Gastrocnemius medialis (tissue), 4 donors: ENCODE data around the gene STAM. TPM values are rescaled to one million over a fixed set of nuclear protein-coding genes. Genes with fewer than 3 reads are reported as not detected.

Experiments
- ATAC-seq, 2 donors: fragments of 150-250 bp; one replicate each; pipeline ENCODE4 v1.9.1; 2016
- DNase-seq, 2 donors: peaks; one replicate each; pipeline ENCODE4 v3.0.0-alpha.2; 2019
- H3K27ac ChIP-seq, 4 donors: fragments of 200-600 bp; sonication (generic); 1 replicate in 1 of 4; 2 replicates in 3 of 4; pipeline ENCODE4 v1.5.1; 2016 to 2018; ENCODE audit warnings: mild to moderate bottlenecking in 2 of 4, moderate library complexity in 1 of 4
- H3K27me3 ChIP-seq, 3 donors: fragments of 200-600 bp; sonication (generic) in 2 of 3; 1 replicate in 1 of 3; 2 replicates in 2 of 3; pipeline versions ENCODE4 v1.5.1 to v1.6.0; 2016 to 2019; ENCODE audit warnings: mild to moderate bottlenecking in 1 of 3, moderate library complexity in 1 of 3
- H3K36me3 ChIP-seq, 2 donors: fragments of 200-600 bp; sonication (generic) in 1 of 2; one replicate each; pipeline ENCODE4 v1.5.1; 2017 to 2018
- H3K4me1 ChIP-seq, 2 donors: fragments of 200-600 bp; sonication (generic) in 1 of 2; one replicate each; pipeline ENCODE4 v1.5.1; 2016 to 2017; ENCODE audit warnings: mild to moderate bottlenecking in 2 of 2
- H3K4me3 ChIP-seq, 4 donors: fragments of 200-600 bp; sonication (generic) in 3 of 4; 1 replicate in 1 of 4; 2 replicates in 3 of 4; pipeline ENCODE4 v1.5.1; 2016 to 2019; ENCODE audit warnings: mild to moderate bottlenecking in 2 of 4
- H3K9me3 ChIP-seq, 3 donors: fragments of 200-600 bp; sonication (generic) in 2 of 3; 1 replicate in 1 of 3; 2 replicates in 2 of 3; pipeline ENCODE4 v1.5.1; 2016 to 2019
- CTCF ChIP-seq, 5 experiments: fragments of 450-650 bp in 3 of 5; fragments of 200-600 bp in 2 of 5; sonication (generic) in 2 of 5; IDR thresholded peaks in 4 of 5; conservative IDR thresholded peaks in 1 of 5; 1 replicate in 4 of 5; 2 replicates in 1 of 5; pipeline ENCODE4 v1.5.1; 2016 to 2019; ENCODE audit warnings: antibody characterized with exemption in 5 of 5, mild to moderate bottlenecking in 3 of 5, moderate library complexity in 3 of 5
- POLR2A ChIP-seq, 2 donors: fragments of 450-650 bp; IDR thresholded peaks; one replicate each; pipeline ENCODE4 v1.6.1; 2017; ENCODE audit warnings: antibody characterized with exemption in 2 of 2, mild to moderate bottlenecking in 2 of 2, moderate library complexity in 2 of 2
- in situ Hi-C, 4 donors: fragments of 200-750 bp; cut with MboI; loops; one replicate each; pipeline versions ENCODE4 v1.15.0 to v1.8.0; 2017; ENCODE audit warnings: low sequenced_read_pairs in 4 of 4
- intact Hi-C: fragments of 100-400 bp; cut with DNase I; formaldehyde crosslinking; loops from one replicate; pipeline ENCODE4 v1.15.1; 2023; ENCODE audit warnings: low total_unique reads
- total RNA-seq, 4 donors: library from RNA; depleted of rRNA; stranded (reverse); fragments of >200 nt; gene quantifications; one replicate each; pipeline versions ENCODE4 v1.1.0 to v1.2.3, GENCODE V29; 2016

STAM gene
- total RNA-seq, 4 donors from 2014 or later = 28.6 to 52.0 (median 35.2) TPM

GRCh38 chr10:17698696-17699095, 54.7 kb downstream of the STAM start:
- no peaks in the 10 kb centered on the region for H3K9me3 ChIP-seq
- intact Hi-C loops (no loop called here), in situ Hi-C loops (no loop called here)
- H3K4me3 ChIP-seq = no peak overlapping the region
- no peak for TF ChIP-seq POLR2A (IDR thresholded peaks at IDR 0.05)
- TF ChIP-seq CTCF (IDR thresholded peaks at IDR 0.05 in 4 of 5, conservative IDR thresholded peaks at IDR 0.05 in 1 of 5) = no peak
- peaks cover 0 to 53% of the 10 kb centered on the region in 2 donors for H3K36me3 ChIP-seq
- no peak for ATAC-seq
- H3K27ac ChIP-seq = no peak overlapping the region
- no peaks in the 10 kb centered on the region for H3K27me3 ChIP-seq
- H3K4me1 ChIP-seq = no peaks in the 10 kb centered on the region
- no peak for DNase-seq

- Histone ChIP-seq H3K36me3 (peaks cover 0 to 50% of the 10 kb centered on the region in 2 donors), H3K27me3 (no peaks in the 10 kb centered on the region), H3K9me3 (no peaks in the 10 kb centered on the region), H3K27ac (no peak overlapping the region), H3K4me3 (no peak overlapping the region), H3K4me1 (no peaks in the 10 kb centered on the region)
- DNase-seq = no peak
- in situ Hi-C loops (no loop called here), intact Hi-C loops (no loop called here)
- TF ChIP-seq POLR2A (IDR thresholded peaks at IDR 0.05) = no peak
- TF ChIP-seq CTCF (IDR thresholded peaks at IDR 0.05 in 4 of 5, conservative IDR thresholded peaks at IDR 0.05 in 1 of 5) = no peak
- ATAC-seq = no peak
Measured at GRCh38 chr10:17701301-17701700, 57.4 kb downstream of the STAM start.

- intact Hi-C loops = no loop called here
- ATAC-seq (no peak), DNase-seq (no peak)
- in situ Hi-C loops = no loop called here
- H3K36me3 ChIP-seq = peaks cover 0 to 50% of the 10 kb centered on the region in 2 donors
- H3K4me1 ChIP-seq = no peaks in the 10 kb centered on the region
- H3K9me3 ChIP-seq = no peaks in the 10 kb centered on the region
- no peaks in the 10 kb centered on the region for H3K27me3 ChIP-seq
- H3K27ac ChIP-seq = no peak overlapping the region
- TF ChIP-seq CTCF (IDR thresholded peaks at IDR 0.05 in 4 of 5, conservative IDR thresholded peaks at IDR 0.05 in 1 of 5) = no peak
- TF ChIP-seq POLR2A (IDR thresholded peaks at IDR 0.05) = no peak
- no peak overlapping the region for H3K4me3 ChIP-seq
Measured at GRCh38 chr10:17703706-17704105, 59.8 kb downstream of the STAM start.

DNA sequence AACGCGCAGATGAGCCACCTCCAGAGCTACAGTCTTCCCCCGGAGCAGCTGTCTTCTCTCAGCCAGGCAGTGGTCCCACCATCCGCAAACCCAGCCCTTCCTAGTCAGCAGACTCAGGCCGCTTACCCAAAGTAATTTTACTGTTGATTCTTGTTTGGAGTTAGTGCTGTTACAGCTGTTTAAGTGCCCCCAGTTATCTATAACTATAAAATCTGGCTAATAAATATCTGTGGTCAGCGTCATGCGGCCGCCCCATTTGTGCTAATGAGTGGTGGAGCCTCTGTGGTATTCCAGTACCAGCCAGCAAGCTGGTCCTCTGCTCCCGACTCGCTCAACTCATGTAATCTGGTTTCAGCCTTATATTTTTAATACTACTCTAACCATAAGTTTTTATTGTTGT, 64.9 kb downstream of the STAM start:
- Histone ChIP-seq H3K27me3 (no peaks in the 10 kb centered on the region), H3K4me3 (no peak overlapping the region), H3K4me1 (peaks cover 0 to 3% of the 10 kb centered on the region in 2 donors), H3K36me3 (peaks cover 0 to 83% of the 10 kb centered on the region in 2 donors), H3K9me3 (no peaks in the 10 kb centered on the region), H3K27ac (no peak overlapping the region)
- intact Hi-C loops (no loop called here), in situ Hi-C loops (no loop called here)
- DNase-seq = no peak
- ATAC-seq = no peak
- TF ChIP-seq CTCF (IDR thresholded peaks at IDR 0.05 in 4 of 5, conservative IDR thresholded peaks at IDR 0.05 in 1 of 5) (no peak), POLR2A (IDR thresholded peaks at IDR 0.05) (no peak)

DNA sequence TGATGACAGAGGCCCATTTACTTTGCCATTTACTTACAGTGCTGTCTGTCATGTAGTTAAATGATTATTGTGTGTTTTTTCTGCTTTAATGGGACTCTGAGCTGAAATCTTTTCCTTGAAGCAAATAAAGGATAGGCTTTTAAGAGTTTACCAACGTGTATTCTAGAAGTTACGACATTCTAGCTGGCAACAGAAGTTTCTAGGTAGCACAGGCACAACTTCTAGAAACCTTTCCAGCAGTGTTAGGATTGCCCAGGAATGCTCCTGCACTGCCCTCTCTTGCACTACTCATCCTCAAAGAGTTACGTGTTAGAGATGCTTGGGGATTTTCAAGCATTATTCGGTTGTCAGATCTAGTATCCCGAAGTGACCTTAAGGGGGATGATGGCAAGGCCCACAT, 65.5 kb downstream of the STAM start:
- DNase-seq (no peak), ATAC-seq (peak in 1 of 2 donors; percentile 40)
- TF ChIP-seq POLR2A (IDR thresholded peaks at IDR 0.05) (no peak), CTCF (IDR thresholded peaks at IDR 0.05 in 4 of 5, conservative IDR thresholded peaks at IDR 0.05 in 1 of 5) (no peak)
- in situ Hi-C loops = no loop called here
- intact Hi-C loops = no loop called here
- no peaks in the 10 kb centered on the region for H3K27me3 ChIP-seq
- H3K4me3 ChIP-seq = no peak overlapping the region
- H3K4me1 ChIP-seq = peaks cover 0 to 3% of the 10 kb centered on the region in 2 donors
- H3K9me3 ChIP-seq = no peaks in the 10 kb centered on the region
- H3K36me3 ChIP-seq = peaks cover 0 to 90% of the 10 kb centered on the region in 2 donors
- H3K27ac ChIP-seq = no peak overlapping the region
